Mesothelial cell of epicardium (in vitro differentiated cells): ENCODE measurements around the gene VPS41. TPM values are rescaled to one million over a fixed set of nuclear protein-coding genes. Genes with fewer than 3 reads are reported as not detected.

ENCODE experiments used
- DNase-seq, 2 experiments: peaks; one replicate each; pipeline ENCODE4 v3.0.0; 2021; ENCODE audit warnings: low spot score in 2 of 2; ENCODE audit not compliant: unreplicated experiment in 2 of 2
- H3K27ac Mint-ChIP-seq: 2 replicates; pipeline ENCODE4 v1.8.0; 2021; ENCODE audit warnings: mixed read lengths
- H3K27me3 Mint-ChIP-seq: 2 replicates; pipeline ENCODE4 v1.8.0; 2021; ENCODE audit warnings: low read depth, mixed read lengths
- H3K36me3 Mint-ChIP-seq: 2 replicates; pipeline ENCODE4 v1.8.0; 2021; ENCODE audit warnings: mixed read lengths
- H3K4me1 Mint-ChIP-seq: 2 replicates; pipeline ENCODE4 v1.8.0; 2021; ENCODE audit warnings: mixed read lengths
- H3K4me3 Mint-ChIP-seq: 2 replicates; pipeline ENCODE4 v1.8.0; 2021; ENCODE audit warnings: mild to moderate bottlenecking, moderate library complexity, mixed read lengths
- H3K9me3 Mint-ChIP-seq: 2 replicates; pipeline ENCODE4 v1.8.0; 2021; ENCODE audit warnings: mixed read lengths
- total RNA-seq: library from RNA; stranded (reverse); gene quantifications from 3 replicates; pipeline ENCODE4 v1.2.1, GENCODE V29; 2021
- TF ChIP-seq, protein P1 (sequence below): fragments of 200-600 bp; sonication (generic); IDR thresholded peaks from one replicate; pipeline ENCODE4 v1.5.0; 2021; ENCODE audit warnings: antibody characterized with exemption; ENCODE audit not compliant: unreplicated experiment

The VPS41 gene
- total RNA-seq, 1 donor from 2014 or later, result 104 TPM

DNA sequence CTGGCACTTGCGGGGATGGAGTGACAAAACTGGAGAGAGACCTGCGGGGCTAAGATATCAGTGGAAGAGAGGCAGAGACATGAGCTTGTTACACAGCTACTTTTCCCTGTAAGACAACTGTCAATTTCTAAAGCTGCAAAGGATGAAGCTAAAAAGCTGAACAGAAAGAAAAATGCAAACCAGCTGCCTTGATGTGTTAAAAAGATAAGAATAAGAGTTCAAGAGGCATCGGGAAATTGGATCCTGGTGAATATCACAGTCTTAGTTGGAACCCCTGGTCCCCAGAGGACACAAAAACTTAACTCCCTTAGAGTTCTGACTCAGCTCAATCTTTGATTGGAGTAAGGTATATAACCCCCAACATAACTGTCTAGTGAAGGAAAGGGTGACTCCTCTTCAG is 38.8 kb downstream of the VPS41 start:
- TF ChIP-seq, protein P1, sequence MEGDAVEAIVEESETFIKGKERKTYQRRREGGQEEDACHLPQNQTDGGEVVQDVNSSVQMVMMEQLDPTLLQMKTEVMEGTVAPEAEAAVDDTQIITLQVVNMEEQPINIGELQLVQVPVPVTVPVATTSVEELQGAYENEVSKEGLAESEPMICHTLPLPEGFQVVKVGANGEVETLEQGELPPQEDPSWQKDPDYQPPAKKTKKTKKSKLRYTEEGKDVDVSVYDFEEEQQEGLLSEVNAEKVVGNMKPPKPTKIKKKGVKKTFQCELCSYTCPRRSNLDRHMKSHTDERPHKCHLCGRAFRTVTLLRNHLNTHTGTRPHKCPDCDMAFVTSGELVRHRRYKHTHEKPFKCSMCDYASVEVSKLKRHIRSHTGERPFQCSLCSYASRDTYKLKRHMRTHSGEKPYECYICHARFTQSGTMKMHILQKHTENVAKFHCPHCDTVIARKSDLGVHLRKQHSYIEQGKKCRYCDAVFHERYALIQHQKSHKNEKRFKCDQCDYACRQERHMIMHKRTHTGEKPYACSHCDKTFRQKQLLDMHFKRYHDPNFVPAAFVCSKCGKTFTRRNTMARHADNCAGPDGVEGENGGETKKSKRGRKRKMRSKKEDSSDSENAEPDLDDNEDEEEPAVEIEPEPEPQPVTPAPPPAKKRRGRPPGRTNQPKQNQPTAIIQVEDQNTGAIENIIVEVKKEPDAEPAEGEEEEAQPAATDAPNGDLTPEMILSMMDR, result no peak
- no peak overlapping the region for H3K4me3 Mint-ChIP-seq
- H3K27me3 Mint-ChIP-seq, result no peaks in the 10 kb centered on the region
- H3K9me3 Mint-ChIP-seq, result no peaks in the 10 kb centered on the region
- DNase-seq, result no peak
- peaks cover 6% of the 10 kb centered on the region for H3K4me1 Mint-ChIP-seq
- peaks cover 6% of the 10 kb centered on the region for H3K36me3 Mint-ChIP-seq
- no peak overlapping the region for H3K27ac Mint-ChIP-seq

GRCh38 chr7:38863601-38864291 is 45.2 kb downstream of the VPS41 start:
- H3K4me3 Mint-ChIP-seq, result no peak overlapping the region
- no peaks in the 10 kb centered on the region for H3K9me3 Mint-ChIP-seq
- TF ChIP-seq, protein P1, result no peak
- peak overlapping the region; percentile 55 for H3K27ac Mint-ChIP-seq
- peaks cover 11% of the 10 kb centered on the region for H3K36me3 Mint-ChIP-seq
- no peaks in the 10 kb centered on the region for H3K27me3 Mint-ChIP-seq
- peaks cover 15% of the 10 kb centered on the region for H3K4me1 Mint-ChIP-seq
- no peak for DNase-seq

DNA sequence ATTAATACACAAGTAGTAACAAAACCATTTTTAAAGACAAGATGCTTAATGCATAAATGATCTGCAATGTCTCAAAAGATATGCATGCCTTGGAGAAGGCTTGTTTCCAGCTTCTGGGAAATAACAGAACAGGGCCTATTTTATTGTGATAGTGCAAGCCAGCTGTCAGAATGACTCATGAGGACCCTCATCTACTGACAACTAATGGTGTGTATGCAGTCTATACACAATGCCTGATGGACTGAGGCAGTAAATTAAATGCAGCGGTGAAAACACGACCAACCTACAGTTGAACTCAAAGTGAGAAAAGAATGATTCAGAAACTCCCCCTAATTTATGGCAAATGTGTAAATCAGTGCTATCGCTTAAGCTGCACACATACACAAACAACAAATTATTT is 46.3 kb downstream of the VPS41 start:
- TF ChIP-seq, protein P1, result no peak
- no peak for DNase-seq
- Mint-ChIP-seq H3K9me3 (no peaks in the 10 kb centered on the region), H3K27ac (no peak overlapping the region), H3K4me3 (no peak overlapping the region), H3K36me3 (peaks cover 11% of the 10 kb centered on the region), H3K4me1 (peaks cover 19% of the 10 kb centered on the region), H3K27me3 (no peaks in the 10 kb centered on the region)

DNA sequence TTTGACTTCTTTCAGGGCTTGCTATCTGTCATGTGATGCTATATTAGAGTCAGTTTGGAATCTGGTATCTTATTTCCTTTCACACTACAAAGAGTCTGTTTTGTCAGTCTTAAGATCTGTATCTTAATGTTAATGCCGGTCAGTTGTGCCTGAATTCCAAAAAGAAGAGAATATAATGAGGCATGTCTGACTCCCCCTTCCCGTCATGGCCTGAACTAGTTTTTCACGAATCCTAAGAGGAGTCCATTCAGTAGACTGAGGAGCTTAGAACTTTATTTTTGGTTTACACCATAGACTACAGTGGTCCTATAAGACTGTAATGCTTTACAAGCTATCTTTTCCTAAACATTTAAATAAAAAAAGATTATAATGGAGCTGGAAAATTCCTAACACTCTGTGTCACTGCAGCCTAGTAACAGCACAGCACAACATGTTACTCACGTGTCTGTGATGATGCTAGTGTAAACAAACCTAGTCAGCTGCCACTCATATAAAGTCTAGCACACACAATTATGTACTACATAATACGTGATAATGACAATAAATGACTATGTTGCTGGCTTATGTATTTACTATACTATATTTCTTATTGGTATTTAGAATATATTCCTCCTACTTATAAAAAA is 50.6 kb downstream of the VPS41 start:
- Mint-ChIP-seq H3K4me1 (peaks cover 14% of the 10 kb centered on the region), H3K9me3 (no peaks in the 10 kb centered on the region), H3K4me3 (no peak overlapping the region), H3K27ac (peak overlapping the region; percentile 75), H3K36me3 (peaks cover 19% of the 10 kb centered on the region), H3K27me3 (no peaks in the 10 kb centered on the region)
- no peak for DNase-seq
- TF ChIP-seq, protein P1, result no peak

DNA sequence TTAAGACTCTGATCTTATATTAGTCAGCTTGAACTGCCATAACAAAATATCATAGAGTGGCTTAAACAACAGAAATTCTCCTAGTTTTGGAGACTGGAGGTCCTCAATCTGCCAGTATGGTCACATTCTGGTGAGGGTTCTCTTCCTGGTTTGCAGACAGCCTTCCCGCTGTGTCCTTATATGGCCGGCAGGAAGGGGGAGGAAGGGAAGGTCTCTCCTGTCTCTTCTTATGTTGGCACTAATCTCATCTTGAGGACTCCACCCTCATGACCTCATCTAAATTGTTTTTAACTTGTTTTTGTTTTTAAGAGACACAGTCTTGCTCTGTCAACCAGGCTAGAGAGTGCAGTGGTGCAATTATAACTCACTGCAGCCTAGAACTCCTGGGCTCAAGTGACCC is 53.1 kb downstream of the VPS41 start:
- Mint-ChIP-seq H3K4me1 (peaks cover 4% of the 10 kb centered on the region), H3K4me3 (no peak overlapping the region), H3K27ac (no peak overlapping the region), H3K9me3 (peaks cover 5% of the 10 kb centered on the region), H3K36me3 (peaks cover 19% of the 10 kb centered on the region), H3K27me3 (no peaks in the 10 kb centered on the region)
- TF ChIP-seq, protein P1, result no peak
- no peak for DNase-seq
